ELR (cell line): ENCODE results near the gene CDK5.

ENCODE experiments used
- DNase-seq: peaks from one replicate; pipeline ENCODE4 v3.0.0-alpha.2; 2015; ENCODE audit warnings: low read depth

Gene CDK5

DNA sequence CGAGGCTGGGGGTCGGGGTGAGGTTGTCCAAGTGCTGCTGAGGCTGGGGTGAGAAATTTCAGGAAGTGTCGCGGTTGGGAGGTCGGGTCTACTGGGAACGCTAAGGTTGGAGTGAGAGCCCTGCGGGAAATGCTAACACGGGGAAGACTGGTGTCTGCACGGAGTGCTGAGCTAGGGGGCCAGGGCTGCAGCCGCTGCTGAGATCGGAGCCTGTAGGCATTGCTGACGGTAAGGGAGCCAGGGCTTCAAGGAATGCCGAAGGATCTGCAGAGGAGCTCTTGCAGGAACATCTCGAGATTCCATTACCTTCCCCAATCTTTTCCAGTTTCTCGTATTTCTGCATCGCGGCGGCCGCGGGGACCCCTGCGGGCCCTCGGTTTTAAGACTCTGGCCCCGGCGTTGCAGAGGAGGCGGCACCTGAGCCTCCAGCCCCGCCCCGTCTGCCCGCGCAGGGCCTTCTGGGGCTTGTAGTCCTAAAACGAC is at the start of gene CDK5:
CDK5 (minus strand) TSS at position 392 of the 483 bp plus-strand sequence; CDS start at position 343, 49 bp downstream.
- no peak for DNase-seq

DNA sequence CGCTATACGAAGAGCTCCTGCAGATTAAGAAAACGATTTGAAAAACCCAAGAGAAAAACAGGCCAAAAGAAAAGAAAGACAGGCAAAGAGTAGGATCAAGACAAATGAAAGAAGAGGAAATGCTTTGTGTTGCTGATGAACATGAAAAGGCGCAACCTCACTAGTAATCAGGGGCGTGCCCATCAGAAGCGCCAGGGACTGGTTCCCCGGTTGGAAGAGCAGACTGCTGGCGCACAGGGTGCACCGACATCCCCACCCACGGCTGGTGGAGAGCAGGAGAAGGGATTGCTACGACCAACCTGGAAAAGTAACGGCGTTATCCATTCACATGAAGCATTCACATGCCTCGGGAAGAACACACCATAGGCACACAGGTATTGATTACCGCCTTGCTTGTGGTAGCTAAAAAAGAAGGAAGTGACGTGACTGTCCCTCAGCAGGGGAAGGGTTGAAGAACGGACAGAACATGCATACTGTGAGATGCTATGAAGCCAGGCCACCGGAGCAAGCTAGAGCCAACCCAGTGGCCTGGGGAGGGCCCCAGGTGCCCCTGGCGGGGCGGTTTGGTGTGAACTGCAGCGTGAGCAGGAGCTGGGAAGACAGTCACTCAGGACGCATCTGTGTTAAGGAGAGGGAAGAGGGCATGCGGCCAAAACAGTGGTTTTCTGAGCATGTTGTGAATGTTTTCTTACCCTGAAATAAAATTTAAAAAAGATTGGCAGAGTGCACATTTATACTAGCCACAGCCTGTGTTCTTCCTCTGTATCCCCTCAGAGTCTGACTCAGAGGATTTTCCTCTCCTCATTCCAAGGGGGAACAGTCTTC is 46.9 kb upstream of the CDK5 start:
- no peak for DNase-seq

DNA sequence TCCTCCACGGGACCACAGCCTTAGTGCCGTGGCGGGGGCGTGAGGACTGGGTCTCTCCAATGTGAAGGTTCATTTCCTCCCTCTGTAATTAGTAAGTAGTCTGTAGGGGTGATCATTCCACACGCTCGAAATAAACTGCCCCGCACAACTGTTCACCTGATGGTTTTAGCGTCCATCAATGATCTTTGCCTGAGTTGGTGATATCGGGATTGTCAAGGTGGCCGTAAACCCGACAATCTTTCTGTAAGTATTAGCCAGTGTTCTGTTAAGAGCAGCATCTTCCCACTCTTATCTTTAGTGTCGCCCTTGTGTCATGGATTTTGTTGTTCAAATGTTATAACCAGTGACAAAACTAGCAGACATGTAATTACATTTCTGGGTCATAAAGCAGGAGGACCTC is 46.3 kb upstream of the CDK5 start:
- DNase-seq = no peak

DNA sequence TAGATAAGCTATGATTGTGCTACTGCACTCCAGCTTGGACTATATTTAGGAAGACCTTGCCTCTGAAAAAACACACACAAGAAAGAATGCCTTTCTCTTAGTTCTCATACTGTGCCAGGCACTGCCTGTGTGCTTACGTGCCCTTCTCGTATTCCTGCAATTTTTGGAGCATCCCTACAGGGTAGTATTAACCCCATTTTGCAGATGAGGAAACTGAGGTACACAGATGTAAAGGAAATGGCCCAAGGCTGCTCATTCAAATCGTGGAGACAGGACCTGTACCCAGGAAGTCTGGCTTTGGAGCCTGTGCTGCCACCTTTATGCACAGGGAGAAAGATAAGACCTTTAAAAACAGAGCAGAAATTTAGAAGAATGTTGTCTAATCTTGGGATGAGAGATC is 45.3 kb upstream of the CDK5 start:
- no peak for DNase-seq

DNA sequence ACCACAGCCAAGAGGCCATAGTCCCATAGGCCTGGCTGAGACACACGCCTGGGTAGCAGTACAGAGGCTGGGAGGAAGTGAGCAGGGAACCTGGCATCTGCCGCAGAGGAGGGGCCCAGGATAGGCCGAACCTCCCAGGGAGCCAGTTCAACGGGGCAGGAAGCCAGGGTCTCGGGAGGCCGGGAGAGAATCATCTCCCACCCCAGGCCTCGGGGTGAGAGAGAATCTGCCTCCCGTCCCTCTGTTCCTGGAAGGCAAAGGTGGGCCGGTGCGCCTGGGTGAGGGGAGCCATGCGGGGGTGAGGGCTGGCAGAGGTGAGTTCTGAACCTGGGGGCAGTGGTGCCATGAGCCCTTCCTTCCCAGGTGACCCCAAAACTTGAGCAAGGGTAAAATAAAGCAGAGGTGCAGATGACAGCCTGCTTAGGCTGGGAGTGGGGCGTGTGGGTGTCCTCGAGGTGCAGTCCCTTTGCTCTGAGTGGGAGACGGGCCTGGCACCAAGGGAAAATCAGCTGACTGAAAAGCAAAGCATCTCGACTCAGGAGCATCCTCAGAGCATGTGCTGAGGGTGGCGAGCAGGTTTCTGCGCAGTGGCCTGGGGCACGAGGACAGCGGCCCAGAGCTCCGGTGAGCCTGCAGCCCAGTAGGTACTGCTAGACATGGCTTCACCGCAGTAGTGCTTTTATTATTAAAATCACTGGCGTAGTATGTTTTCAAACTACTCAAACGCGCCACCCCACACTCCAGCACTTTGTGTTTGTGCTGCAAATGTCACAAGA is 44.1 kb upstream of the CDK5 start:
- no peak for DNase-seq

DNA sequence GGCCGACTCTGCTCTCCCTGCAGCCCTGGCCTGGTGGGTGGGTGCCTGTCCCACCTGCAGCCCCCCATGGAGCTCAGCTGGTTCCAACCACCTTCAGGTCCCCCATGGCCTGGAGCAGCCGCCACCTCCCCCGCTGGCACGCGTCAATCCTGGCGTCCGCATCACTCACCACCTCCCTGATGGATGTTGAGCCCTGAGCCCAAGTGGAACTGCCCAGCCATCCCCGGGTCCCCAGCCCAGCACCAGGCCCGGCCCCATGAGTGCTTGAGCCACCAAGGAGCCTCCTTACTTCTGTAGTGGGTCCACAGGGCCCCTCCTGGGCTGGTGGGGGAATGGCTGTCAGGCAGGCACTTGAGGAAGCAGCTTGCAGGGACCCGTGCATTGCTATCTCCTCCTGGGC is 43.2 kb upstream of the CDK5 start:
- DNase-seq = no peak

DNA sequence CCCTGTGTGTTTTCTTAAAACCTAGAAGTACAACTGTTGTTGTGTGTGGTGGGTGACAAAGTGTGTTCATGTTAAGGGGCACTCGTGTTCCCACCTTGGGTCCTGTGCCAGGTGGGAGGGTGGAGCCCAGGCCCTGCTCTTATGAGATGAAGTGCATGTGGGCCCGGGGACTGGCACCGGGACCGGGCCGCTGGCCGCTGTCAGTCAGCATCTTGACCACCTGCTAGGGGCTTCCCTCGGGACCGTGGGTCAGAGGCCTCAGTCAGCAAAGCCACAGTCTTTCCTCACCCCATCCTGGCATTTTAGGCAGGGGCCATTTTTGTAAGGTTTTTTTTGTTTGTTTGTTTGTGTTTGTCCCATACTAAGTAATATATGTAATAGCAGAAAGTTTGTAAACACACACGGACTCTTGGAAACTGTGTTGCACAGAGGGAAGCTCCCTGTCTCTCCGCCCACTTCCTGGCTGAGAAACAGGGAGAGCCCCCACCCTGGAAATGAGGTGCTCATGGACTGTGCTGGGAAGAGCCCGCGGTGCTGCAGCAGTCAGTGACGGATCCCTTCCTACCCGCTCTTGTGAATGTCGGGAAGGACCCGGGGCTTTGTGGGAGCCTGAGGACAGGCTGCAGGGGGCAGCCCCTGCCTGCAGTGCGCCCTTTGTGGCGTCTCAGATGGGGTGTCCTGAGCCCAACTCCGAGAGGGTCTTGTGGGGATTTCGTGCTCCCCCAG is 42.0 kb upstream of the CDK5 start:
- no peak for DNase-seq

DNA sequence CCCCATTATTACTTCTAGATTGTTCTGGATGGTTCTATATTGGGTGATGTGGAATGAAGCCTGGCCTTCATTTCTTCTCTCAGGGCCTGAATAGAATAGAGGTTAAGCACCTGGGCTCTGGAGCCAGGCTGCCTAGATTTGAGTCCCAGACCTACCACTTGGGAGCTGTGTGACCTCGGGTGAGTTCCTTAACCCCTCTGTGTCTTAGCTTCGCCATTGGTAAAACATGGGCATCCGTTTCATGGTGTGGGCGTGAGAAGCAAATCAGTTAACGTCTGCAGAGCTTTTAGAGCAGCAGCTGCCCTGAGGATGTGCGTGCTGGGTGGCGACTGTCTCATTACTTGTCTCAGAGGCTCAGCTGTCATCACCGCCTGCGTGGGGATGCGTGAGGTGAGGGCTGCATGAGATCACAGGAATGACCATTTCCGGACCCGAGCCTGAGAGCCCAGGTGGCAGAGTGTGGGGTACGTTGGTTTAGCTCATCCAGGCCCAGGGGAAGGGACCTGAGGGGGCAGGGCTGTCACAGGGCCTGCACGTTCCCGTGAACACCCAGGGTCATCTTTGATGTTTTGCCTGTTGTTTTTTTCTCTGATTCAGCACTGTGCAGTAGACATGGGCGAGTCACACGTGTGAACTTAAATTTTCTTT is 38.3 kb upstream of the CDK5 start:
- DNase-seq = no peak

DNA sequence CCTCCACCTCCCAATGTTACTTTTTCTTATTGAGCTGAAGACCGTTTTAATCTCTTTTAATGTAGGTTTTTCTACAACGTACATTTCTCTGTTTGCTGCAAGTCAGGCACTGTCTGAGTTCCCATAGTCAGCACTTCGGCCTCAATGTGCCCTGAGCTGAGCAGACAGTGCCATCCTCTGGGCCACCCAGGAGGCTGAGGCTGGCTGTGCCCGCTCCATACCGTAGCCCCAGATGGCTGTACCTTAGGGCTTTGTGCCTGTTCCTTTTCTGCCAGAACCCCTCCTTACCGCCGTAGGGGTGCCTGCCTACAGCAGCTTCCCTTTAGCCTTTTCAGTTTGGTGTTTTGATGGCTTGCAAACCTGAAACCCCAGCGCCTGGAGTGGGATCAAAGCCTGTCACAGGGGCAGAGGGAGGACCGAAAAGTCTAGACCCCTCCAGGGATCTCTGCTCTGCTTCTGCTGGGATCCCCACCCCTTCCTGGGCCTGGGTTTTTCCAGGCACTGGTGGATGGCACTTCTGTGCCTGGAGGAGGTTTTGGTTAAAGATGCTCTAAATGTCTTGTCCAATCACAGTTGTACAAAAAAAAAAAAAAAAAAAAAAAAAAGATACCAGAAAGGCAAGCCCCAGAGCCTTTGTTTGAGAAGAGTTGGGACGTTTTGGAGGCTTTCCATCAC is 37.6 kb upstream of the CDK5 start:
- DNase-seq = no peak

DNA sequence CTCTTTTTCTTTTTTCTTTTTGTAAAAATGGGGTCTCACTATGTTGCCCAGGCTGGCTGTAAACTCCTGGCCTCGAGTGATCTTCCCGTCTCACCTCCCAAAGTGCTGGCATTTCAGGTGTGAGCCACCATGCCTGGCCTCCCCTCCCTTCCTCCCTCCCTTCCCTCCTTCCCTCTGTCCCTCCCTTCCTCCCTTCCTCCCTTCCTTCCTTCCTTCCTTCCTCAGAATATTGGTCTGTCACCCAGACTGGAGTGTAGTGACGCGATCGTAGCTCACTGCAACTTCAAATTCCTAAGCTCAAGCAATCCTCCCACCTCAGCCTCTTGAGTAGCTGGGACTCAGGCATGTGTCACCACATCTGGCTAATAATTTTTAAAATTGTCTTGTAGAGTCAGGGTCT is 37.0 kb upstream of the CDK5 start:
- peak; percentile 29 for DNase-seq

DNA sequence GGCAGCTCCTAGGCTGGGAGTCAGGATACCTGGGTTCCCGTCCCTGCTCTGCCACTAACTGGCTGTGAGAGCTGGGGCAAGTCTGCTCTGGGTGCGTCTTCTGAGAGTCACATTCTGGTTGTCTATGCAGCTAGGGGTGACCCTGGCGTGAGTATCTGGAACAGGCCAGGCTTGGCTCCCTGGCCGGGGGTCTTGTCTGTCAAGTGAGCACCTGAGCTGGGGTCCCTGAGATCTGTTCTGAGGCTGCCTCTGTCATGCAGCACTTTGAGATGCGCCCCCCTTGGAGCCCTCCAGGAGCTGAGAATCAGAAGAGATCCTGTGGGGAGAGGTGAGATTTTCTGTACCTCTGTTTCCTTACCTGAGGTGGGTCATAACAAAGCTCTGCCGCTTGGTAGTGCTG is 36.1 kb upstream of the CDK5 start:
- no peak for DNase-seq

DNA sequence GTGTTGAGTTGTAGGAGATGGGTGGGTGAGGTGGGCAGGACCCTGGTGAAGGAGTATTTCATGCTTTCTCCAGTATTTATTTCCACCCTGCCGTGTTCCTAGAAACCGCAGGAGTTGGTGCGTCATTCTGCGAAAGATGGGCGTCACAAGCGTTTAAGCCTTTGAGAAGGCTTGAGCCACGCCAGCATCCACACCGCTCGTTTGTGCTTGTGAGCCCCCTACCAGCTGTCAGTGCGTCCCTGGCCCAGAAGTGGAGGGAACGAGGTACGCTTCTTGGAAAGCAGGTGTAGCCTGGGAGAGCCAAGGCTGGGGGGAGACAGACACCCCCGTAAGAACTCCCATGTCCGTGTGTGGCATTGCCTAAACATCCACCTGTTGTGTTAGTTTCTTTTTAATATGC is 34.3 kb upstream of the CDK5 start:
- DNase-seq = no peak

DNA sequence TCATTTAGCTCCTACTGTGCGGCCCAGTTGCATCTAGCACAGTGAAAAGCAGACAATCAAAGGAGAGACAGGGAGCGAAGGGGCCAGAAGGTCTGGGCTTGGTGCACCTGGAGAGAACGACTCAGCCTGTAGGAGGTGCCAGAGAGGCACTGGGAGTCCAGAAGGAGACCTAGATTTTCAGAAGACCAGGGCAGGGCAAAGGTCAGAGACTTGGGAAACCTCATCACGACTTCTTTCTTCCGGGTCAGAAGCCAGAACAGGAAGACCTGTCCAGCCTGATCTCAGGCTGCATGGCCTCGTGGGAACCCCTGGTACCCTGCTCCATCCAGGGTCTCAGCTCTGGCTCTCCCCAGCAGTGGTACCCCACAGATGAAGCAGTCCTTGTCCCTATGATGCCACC is 33.7 kb upstream of the CDK5 start:
- peak; percentile 38 for DNase-seq

DNA sequence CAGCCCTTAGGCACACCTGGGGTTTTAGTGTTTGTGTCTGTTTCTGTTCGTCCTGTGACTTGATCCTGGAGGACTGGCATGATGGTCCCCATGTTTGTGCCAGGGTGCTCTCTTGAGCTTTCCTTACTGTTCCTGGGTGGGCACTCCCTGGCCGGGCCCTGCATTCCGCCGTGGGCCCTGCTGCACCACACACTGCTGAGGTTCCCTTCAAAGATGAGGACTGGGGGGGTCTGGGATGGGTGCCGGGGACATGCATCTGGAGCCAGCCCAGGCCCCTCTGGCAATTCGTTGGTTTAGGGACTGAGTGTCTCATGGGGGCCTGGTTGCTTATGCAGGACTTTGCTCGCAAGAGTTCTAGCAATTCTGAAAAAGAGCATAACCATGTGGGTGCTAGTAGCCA is 33.3 kb upstream of the CDK5 start:
- no peak for DNase-seq

DNA sequence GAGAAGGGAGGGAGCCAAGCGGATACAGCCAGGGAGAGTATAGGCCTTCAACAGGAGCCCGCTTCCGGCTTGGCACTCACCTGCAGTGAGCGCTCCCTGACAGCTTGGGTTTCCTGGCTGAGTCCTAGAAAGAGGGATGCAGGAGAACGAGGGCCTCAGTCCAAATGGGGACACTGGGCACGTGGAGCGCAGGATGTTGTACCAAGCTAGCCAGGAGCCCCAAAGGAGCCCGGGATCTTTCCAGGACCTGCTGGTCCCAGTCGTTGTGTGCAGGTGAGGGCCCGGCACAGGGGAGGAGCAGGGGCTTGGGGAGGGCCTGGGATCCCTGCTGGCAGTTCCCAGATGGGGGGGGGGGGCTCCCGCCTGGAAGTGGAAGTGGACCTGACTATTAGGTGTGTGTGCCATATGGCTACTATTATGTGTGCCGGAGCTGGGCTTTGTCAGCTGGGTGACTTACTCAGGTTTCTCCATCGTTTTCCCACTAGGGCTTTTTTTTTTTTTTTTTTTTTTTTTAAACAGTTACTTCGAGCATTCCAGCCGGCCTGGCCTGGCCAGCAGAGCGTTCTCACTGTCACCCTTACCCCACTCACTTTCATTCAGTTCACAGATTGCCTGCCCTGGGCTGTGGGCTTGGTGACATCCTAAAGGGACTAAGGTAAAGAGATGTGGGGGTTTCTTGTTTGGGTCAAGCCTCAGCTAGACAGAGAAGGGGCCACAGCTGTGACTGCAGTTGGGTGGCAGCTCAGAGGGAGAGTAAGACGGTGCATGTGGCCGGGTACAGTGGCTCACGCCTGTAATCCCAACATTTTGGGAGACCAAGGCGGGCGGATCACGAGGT is 32.4 kb upstream of the CDK5 start:
- DNase-seq = no peak

DNA sequence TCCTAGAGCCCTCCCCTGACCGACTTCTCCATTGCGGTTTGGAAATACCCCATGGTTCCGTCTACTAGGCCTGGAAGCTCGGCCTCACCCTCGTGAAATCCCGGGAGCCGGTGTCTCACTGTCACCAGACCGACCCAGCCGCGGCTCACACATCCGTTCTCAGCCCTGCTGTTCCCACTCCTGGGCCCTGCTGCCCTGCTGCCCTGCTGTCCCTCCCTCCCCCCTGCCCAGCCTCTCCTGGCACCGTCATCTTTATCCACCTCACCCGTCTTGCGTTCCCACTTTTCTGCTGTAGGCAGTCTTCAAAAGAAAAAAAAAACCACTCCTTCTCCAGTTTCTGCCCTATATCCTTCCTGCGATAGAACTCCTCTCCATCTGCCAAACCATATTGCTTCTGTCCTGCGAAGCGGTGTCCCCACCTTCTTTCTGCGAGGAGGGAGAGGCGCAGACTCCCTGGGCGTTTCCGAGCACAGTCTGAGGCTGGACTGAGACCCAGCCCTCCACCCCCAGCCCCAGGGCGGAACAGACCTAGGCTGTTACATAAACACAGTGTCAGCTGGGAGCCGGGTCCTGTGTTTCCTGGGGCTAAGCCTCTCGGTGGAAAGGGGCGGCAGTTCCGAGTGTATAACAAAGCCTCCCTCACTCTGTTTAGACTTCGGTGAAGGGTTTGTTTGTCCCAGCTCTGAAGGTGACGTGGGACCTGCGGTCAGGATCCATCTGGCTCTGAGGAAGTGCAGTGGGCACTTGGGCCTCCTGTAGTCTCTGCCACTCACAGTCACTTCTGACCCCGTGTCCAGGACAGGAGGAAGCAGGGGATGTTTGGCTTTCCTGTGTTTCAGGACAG is 31.4 kb upstream of the CDK5 start:
- peak; percentile 80 for DNase-seq

DNA sequence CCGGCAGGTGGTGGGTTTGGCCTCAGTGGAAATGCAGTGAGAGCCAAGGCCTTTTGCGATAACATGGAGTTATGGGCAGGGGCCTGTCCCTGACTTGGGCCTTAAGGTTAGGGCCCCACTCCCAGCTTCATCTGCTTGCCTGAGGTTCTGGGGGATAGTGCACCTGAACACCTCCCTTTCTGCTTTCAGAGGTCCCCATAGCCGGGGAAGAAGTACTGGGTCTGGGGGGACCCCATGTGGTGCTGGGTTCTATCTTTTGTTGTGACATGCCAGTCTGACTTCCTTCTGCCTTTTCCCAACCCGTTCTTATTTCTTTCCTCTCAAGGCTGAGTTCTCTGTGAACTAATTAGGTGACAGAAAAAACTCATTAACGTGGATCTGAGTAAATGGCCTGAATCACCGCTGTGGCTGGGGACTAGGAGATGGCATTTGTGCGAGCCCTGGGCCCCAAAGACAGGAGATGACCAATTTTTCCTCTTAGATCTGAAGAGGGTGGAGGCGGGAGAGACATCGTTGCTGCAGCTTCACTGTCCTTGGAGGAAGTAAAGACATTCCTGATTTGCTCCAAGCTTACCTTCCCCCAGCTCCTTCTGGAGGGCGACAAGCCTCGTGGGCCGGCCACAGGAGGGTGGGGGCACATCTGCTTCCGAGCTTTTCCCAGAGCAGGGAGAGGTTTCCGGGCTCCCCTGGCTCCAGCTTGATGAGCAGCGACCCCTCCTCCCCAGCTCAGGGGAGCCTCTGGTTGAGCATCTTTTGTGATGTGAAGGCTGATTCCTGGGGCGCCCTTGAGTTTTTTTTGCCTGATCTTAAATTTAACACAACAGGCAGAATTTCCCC is 30.5 kb upstream of the CDK5 start:
- peak; percentile 64 for DNase-seq

DNA sequence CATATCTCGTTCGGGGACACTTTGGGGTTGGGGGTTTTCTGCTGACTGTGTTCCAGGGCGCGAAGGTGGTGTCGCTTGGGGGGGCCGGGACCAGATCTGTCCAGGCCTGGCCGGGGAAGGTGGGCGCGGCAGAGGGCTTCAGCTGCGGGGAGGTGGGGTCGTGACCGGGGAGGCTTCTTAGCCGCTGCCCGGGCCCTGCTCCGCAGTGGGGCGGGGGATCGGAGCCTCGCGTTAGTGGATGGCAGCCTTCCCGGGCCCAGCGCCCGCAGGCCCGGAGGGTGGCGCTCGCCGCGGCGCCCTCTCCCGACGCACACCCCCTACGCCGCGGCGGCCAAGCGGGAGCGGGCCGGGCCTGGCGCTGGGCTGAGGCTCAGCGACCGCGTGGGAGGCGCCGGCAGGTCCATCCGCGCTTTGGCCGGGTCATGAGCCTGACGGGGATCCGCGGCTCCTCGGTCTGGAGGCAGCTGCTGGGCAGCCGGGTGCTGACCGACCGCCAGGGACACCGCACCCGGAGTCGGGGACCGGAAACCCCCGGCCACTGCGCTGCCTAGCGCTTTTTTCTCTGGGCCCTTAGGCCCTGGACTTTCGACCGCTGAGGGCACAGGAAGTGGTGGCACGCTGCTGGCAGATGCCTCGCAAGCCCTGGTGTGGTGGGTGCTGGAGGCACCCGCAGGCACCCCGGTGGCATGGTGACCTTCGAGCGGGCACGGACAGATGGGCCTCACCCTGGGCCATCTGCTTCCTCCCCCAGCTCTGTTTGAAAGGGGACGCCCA is 29.7 kb upstream of the CDK5 start:
- peak; percentile 66 for DNase-seq
